ENCODE results near the gene ADGRB3. TPM values are rescaled to one million over a fixed set of nuclear protein-coding genes. Genes with fewer than 3 reads are reported as not detected.

Gene ADGRB3
- total and polyA plus RNA-seq, 4 donors, result 0.21 to 2.3 (median 0.48) TPM

GRCh38 chr6:68901044-68901443 lies 266.0 kb downstream of the ADGRB3 start:
- H3K4me3 ChIP-seq (ENCODE audit: low read depth in 1 of 3, low read length in 3 of 3), result no peak overlapping the region
- H3K27me3 ChIP-seq (ENCODE audit: control insufficient read depth in 4 of 4, insufficient read depth in 4 of 4, low read length in 3 of 4), result no peaks in the 10 kb centered on the region
- H3K9ac ChIP-seq (ENCODE audit: low read depth in 1 of 2, low read length in 2 of 2), result no peak overlapping the region
- H3K9me3 ChIP-seq (ENCODE audit: control insufficient read depth in 4 of 4, low read length in 3 of 4), result no peaks in the 10 kb centered on the region
- 81% methylated on average over 1 of the region's 1 CpG for WGBS
- H3K27ac ChIP-seq (ENCODE audit: low read depth in 1 of 2, low read length in 2 of 2), result no peak overlapping the region
- H3K4me1 ChIP-seq (ENCODE audit: control insufficient read depth in 4 of 4, insufficient read depth in 4 of 4, low read length in 3 of 4), result no peaks in the 10 kb centered on the region
- DNase-seq (ENCODE audit: low spot score), result no peak
- no peaks in the 10 kb centered on the region for H3K36me3 ChIP-seq (ENCODE audit: control insufficient read depth in 4 of 4, insufficient read depth in 3 of 4, low read depth in 1 of 4, low read length in 3 of 4)
- no peak for TF ChIP-seq JUND (IDR thresholded peaks at IDR 0.05)
- no peak for TF ChIP-seq REST (IDR thresholded peaks at IDR 0.05)
- TF ChIP-seq CTCF (IDR thresholded peaks at IDR 0.05; ENCODE audit: low read depth, low read length, missing input control), result no peak

- no peak overlapping the region for H3K9ac ChIP-seq (ENCODE audit: low read depth in 1 of 2, low read length in 2 of 2)
- TF ChIP-seq REST (IDR thresholded peaks at IDR 0.05) (no peak), HNF4A (conservative IDR thresholded peaks at IDR 0.05) (no peak), YY1 (IDR thresholded peaks at IDR 0.05) (no peak), ATF3 (IDR thresholded peaks at IDR 0.05) (no peak), RXRA (IDR thresholded peaks at IDR 0.05) (no peak), TAF1 (conservative IDR thresholded peaks at IDR 0.05) (no peak), GABPA (IDR thresholded peaks at IDR 0.05 in 1 of 2, conservative IDR thresholded peaks at IDR 0.05 in 1 of 2) (no peak), MAX (IDR thresholded peaks at IDR 0.05) (no peak), FOXA2 (IDR thresholded peaks at IDR 0.05) (no peak), JUND (IDR thresholded peaks at IDR 0.05) (no peak), CTCF (IDR thresholded peaks at IDR 0.05; ENCODE audit: low read depth, low read length, missing input control) (no peak), ZBTB33 (IDR thresholded peaks at IDR 0.05) (no peak), HNF4G (IDR thresholded peaks at IDR 0.05) (no peak), EGR1 (IDR thresholded peaks at IDR 0.05; ENCODE audit: low read depth in 2 of 2) (no peak), RAD21 (IDR thresholded peaks at IDR 0.05) (no peak)
- no peaks in the 10 kb centered on the region for H3K27me3 ChIP-seq (ENCODE audit: control insufficient read depth in 4 of 4, insufficient read depth in 4 of 4, low read length in 3 of 4)
- no peak overlapping the region for H3K4me3 ChIP-seq (ENCODE audit: low read depth in 1 of 3, low read length in 3 of 3)
- no peaks in the 10 kb centered on the region for H3K9me3 ChIP-seq (ENCODE audit: control insufficient read depth in 4 of 4, low read length in 3 of 4)
- WGBS, result 80% methylated on average over 3 of the region's 3 CpGs
- H3K27ac ChIP-seq (ENCODE audit: low read depth in 1 of 2, low read length in 2 of 2), result no peak overlapping the region
- no peaks in the 10 kb centered on the region for H3K4me1 ChIP-seq (ENCODE audit: control insufficient read depth in 4 of 4, insufficient read depth in 4 of 4, low read length in 3 of 4)
- H3K36me3 ChIP-seq (ENCODE audit: control insufficient read depth in 4 of 4, insufficient read depth in 3 of 4, low read depth in 1 of 4, low read length in 3 of 4), result no peaks in the 10 kb centered on the region
- DNase-seq (ENCODE audit: low spot score), result no peak
Measured at GRCh38 chr6:68911334-68911733, 276.3 kb downstream of the ADGRB3 start.
